ENCODE measurements around the gene OPTC.

DNA sequence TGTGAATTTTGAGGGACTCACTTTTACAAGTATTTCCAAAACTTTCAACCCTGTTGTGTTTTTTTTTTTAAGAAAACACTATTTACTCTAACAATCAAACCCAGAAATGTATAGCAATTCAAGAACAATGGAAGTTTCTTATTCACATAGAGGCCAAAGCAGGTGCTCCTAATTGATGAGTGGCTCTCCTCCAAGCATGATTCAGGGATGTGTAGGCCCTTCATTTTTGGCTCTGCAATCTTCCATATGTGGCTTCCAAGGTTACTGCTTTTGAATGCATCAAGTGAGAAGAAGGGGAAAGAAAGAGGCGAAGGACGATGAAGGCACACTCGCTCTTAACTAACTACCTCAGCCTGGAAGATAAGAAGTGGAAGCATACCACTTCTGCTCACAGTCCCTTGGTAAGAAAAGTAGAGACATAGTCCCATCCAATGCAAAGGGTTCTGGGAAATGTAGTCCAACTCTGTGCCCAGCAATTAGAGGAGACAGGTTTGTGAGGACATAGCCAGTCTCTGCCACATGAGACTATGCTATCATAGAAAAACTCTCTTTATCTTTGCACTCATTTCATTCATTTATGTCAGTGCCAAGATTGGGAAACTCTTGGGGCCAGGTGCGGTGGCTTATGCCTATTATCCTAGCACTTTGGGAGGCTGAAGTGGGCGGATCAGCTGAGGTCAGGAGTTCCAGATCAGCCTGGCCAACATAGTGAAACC, 46.0 kb downstream of the OPTC start:
- TF ChIP-seq EP300 (IDR thresholded peaks at IDR 0.05; ENCODE audit: low read depth in 2 of 2, low read length in 2 of 2) (no peak), EP300 (CRISPR knock-in tag; IDR thresholded peaks at IDR 0.05; ENCODE audit: borderline replicate concordance) (no peak), ZSCAN5A (CRISPR knock-in tag; IDR thresholded peaks at IDR 0.05; ENCODE audit: borderline replicate concordance) (no peak), HOXA7 (CRISPR knock-in tag; IDR thresholded peaks at IDR 0.05) (no peak), TARDBP (CRISPR knock-in tag; IDR thresholded peaks at IDR 0.05) (no peak), HHEX (CRISPR knock-in tag; IDR thresholded peaks at IDR 0.05) (no peak), KDM2A (CRISPR knock-in tag; IDR thresholded peaks at IDR 0.05; ENCODE audit: borderline replicate concordance, low read depth) (no peak)
- TF ChIP-seq, protein P1, sequence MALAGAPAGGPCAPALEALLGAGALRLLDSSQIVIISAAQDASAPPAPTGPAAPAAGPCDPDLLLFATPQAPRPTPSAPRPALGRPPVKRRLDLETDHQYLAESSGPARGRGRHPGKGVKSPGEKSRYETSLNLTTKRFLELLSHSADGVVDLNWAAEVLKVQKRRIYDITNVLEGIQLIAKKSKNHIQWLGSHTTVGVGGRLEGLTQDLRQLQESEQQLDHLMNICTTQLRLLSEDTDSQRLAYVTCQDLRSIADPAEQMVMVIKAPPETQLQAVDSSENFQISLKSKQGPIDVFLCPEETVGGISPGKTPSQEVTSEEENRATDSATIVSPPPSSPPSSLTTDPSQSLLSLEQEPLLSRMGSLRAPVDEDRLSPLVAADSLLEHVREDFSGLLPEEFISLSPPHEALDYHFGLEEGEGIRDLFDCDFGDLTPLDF (CRISPR knock-in tag; IDR thresholded peaks at IDR 0.05), result no peak
- TF ChIP-seq, protein P2, sequence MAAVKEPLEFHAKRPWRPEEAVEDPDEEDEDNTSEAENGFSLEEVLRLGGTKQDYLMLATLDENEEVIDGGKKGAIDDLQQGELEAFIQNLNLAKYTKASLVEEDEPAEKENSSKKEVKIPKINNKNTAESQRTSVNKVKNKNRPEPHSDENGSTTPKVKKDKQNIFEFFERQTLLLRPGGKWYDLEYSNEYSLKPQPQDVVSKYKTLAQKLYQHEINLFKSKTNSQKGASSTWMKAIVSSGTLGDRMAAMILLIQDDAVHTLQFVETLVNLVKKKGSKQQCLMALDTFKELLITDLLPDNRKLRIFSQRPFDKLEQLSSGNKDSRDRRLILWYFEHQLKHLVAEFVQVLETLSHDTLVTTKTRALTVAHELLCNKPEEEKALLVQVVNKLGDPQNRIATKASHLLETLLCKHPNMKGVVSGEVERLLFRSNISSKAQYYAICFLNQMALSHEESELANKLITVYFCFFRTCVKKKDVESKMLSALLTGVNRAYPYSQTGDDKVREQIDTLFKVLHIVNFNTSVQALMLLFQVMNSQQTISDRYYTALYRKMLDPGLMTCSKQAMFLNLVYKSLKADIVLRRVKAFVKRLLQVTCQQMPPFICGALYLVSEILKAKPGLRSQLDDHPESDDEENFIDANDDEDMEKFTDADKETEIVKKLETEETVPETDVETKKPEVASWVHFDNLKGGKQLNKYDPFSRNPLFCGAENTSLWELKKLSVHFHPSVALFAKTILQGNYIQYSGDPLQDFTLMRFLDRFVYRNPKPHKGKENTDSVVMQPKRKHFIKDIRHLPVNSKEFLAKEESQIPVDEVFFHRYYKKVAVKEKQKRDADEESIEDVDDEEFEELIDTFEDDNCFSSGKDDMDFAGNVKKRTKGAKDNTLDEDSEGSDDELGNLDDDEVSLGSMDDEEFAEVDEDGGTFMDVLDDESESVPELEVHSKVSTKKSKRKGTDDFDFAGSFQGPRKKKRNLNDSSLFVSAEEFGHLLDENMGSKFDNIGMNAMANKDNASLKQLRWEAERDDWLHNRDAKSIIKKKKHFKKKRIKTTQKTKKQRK (IDR thresholded peaks at IDR 0.05; ENCODE audit: low read length), result no peak
- TF ChIP-seq, protein P3, sequence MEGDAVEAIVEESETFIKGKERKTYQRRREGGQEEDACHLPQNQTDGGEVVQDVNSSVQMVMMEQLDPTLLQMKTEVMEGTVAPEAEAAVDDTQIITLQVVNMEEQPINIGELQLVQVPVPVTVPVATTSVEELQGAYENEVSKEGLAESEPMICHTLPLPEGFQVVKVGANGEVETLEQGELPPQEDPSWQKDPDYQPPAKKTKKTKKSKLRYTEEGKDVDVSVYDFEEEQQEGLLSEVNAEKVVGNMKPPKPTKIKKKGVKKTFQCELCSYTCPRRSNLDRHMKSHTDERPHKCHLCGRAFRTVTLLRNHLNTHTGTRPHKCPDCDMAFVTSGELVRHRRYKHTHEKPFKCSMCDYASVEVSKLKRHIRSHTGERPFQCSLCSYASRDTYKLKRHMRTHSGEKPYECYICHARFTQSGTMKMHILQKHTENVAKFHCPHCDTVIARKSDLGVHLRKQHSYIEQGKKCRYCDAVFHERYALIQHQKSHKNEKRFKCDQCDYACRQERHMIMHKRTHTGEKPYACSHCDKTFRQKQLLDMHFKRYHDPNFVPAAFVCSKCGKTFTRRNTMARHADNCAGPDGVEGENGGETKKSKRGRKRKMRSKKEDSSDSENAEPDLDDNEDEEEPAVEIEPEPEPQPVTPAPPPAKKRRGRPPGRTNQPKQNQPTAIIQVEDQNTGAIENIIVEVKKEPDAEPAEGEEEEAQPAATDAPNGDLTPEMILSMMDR (CRISPR knock-in tag; IDR thresholded peaks at IDR 0.05), result no peak
- TF ChIP-seq, protein P4, sequence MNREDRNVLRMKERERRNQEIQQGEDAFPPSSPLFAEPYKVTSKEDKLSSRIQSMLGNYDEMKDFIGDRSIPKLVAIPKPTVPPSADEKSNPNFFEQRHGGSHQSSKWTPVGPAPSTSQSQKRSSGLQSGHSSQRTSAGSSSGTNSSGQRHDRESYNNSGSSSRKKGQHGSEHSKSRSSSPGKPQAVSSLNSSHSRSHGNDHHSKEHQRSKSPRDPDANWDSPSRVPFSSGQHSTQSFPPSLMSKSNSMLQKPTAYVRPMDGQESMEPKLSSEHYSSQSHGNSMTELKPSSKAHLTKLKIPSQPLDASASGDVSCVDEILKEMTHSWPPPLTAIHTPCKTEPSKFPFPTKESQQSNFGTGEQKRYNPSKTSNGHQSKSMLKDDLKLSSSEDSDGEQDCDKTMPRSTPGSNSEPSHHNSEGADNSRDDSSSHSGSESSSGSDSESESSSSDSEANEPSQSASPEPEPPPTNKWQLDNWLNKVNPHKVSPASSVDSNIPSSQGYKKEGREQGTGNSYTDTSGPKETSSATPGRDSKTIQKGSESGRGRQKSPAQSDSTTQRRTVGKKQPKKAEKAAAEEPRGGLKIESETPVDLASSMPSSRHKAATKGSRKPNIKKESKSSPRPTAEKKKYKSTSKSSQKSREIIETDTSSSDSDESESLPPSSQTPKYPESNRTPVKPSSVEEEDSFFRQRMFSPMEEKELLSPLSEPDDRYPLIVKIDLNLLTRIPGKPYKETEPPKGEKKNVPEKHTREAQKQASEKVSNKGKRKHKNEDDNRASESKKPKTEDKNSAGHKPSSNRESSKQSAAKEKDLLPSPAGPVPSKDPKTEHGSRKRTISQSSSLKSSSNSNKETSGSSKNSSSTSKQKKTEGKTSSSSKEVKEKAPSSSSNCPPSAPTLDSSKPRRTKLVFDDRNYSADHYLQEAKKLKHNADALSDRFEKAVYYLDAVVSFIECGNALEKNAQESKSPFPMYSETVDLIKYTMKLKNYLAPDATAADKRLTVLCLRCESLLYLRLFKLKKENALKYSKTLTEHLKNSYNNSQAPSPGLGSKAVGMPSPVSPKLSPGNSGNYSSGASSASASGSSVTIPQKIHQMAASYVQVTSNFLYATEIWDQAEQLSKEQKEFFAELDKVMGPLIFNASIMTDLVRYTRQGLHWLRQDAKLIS (CRISPR knock-in tag; IDR thresholded peaks at IDR 0.05), result no peak

Data from HepG2 (cell line).